Astrocyte of the cerebellum (primary cell): ENCODE data around the gene RAB20.

Experiments
- DNase-seq: peaks from one replicate; pipeline ENCODE4 v3.0.0-alpha.2; 2011; ENCODE audit warnings: low read depth
- H3K4me3 ChIP-seq: 2 replicates; pipeline ENCODE4 v1.5.1; 2011; ENCODE audit warnings: mild to moderate bottlenecking, low read depth, low read length, moderate library complexity
- in situ Hi-C: cut with HindIII; loops from 2 replicates; pipeline ENCODE4 v1.10.0; 2017; ENCODE audit warnings: low sequenced_read_pairs
- TF ChIP-seq, protein P1 (sequence below): IDR thresholded peaks from 2 replicates; pipeline ENCODE4 v1.5.1; 2012; ENCODE audit warnings: low read length, low read depth, moderate library complexity, mild to moderate bottlenecking; ENCODE audit errors: missing control alignments

The RAB20 gene

DNA sequence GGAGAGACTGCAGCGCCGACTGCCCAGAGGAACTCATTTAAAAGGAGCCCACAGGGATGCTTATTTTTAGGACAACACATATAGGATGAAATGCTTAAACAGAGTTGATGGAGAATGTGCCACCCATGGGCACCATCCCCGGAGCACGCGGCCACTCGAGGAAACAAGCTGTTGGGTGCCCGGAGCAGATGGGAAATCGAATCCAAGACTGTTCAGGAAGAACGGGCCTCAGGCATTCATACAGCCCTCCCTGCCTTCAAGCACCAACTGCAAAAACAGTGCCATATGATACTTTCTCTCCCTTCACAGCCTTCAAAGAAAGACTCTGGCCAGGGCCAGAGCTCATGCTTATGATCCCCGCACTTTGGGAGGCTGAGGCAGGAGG is 40.2 kb downstream of the RAB20 start:
- DNase-seq, result no peak
- no peak overlapping the region for H3K4me3 ChIP-seq
- TF ChIP-seq, protein P1, sequence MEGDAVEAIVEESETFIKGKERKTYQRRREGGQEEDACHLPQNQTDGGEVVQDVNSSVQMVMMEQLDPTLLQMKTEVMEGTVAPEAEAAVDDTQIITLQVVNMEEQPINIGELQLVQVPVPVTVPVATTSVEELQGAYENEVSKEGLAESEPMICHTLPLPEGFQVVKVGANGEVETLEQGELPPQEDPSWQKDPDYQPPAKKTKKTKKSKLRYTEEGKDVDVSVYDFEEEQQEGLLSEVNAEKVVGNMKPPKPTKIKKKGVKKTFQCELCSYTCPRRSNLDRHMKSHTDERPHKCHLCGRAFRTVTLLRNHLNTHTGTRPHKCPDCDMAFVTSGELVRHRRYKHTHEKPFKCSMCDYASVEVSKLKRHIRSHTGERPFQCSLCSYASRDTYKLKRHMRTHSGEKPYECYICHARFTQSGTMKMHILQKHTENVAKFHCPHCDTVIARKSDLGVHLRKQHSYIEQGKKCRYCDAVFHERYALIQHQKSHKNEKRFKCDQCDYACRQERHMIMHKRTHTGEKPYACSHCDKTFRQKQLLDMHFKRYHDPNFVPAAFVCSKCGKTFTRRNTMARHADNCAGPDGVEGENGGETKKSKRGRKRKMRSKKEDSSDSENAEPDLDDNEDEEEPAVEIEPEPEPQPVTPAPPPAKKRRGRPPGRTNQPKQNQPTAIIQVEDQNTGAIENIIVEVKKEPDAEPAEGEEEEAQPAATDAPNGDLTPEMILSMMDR, result no peak
- in situ Hi-C loops, result no loop called here

DNA sequence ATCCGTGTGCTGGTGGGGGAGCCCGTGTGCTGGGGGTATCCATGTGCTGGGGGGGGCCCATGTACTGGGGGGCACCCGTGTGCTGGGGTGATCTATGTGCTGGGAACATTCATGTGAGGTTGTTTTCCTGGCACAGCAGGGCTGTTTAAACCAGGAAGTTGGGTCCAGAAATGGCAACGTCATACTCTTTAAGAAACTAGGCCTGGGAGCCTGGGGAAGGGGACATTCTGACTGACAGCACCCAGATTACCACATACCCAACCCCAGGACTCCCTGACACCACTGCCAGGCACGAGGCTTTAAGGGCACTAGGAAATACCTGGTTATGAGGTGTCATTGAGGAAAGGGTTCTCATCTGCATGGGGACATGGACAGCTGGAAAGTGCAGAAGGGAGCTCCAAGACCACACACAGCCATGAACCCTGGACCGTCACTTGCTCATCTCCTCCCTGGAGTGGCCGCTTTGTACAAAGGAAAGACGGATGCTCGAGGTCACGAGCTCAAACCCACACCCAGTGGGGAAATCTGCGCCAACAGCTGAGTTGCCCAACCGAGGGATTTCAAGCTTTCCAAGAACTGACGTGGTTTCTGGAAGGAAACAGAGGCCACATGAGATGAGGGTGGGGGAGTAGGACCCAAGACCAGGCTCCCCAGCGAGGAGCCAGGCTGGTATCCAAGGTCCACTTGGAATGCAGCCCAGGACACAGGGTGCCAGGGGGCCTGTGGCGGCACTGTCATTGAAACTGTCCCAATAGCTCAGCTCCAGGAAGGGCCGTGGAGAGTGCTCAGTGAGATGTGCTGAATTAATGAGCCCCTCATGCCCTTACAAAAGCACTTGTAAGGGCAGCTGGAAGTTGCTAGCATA is 40.9 kb downstream of the RAB20 start:
- TF ChIP-seq, protein P1, result no peak
- in situ Hi-C loops, result no loop called here
- DNase-seq, result peak; percentile 65
- H3K4me3 ChIP-seq, result no peak overlapping the region

DNA sequence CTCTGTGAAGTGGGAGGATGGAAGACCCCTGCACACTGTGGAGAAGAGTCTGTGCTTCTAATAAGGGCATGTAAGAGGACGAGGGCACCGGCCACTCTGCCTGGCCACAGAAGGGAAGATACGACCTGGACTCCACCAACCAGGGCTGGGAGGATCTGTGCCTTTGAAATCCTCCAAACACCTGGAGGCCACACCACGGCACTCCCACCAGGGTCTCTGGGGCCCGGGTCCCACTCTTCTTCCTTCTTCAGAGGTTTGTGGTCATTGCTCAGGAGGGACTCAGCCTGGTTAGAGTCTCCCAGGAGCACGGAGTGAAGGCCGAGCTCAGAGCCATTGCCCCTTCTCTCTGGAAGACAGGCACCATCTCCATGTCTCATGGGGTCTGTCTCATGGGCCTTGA is 42.0 kb downstream of the RAB20 start:
- no peak overlapping the region for H3K4me3 ChIP-seq
- no peak for DNase-seq
- TF ChIP-seq, protein P1, result no peak
- in situ Hi-C loops, result no loop called here

DNA sequence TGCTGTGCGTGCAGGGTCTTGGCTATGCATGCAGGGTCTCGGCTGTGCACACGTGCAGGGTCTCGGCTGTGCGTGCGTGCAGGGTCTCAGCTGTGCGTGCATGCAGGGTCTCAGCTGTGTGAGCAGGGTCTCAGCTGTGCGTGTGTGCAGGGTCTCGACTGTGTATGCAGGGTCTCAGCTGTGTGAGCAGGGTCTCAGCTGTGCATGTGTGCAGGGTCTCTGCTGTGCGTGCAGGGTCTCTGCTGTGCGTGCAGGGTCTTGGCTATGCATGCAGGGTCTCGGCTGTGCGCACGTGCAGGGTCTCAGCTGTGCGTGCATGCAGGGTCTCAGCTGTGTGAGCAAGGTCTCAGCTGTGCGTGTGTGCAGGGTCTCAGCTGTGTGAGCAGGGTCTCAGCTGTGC is 42.5 kb downstream of the RAB20 start:
- DNase-seq, result no peak
- TF ChIP-seq, protein P1, result no peak
- in situ Hi-C loops, result no loop called here
- H3K4me3 ChIP-seq, result no peak overlapping the region

DNA sequence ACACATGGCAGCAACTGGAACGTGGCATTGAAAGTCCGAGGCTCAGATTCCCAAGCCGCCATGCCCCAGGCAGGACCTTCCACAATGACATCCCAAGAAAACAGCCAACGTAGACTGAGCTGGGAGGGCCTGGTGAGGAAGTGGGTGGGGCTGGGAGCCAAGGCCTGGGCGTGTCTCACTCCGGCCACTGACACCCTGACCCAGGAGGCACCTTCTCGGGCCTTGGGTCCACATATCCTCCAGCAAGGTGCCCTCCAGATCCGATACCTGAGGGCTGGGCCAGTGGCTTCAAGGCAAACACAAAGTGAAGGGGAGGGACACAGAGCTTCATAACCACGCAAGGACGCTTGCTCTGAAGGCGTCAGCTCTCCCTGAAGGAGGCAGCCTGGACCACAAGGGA is 43.0 kb downstream of the RAB20 start:
- TF ChIP-seq, protein P1, result no peak
- H3K4me3 ChIP-seq, result no peak overlapping the region
- in situ Hi-C loops, result no loop called here
- no peak for DNase-seq

DNA sequence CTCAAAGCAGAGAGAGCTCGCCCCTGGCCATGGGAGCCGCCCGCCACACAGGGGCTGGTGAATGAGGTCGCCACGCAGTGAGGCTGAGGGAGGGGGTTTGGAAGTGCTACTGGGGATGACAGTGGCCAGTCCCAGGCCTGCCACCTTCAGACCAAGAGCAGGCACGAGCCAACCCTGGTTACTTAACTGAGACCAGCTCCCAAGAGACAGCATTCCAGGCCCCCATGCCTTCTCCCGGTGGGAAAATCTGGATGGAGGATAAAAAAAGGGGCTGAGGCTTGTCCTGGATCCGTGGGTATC is 43.3 kb downstream of the RAB20 start:
- H3K4me3 ChIP-seq, result no peak overlapping the region
- TF ChIP-seq, protein P1, result no peak
- no peak for DNase-seq
- in situ Hi-C loops, result no loop called here
